ENCODE measurements around the gene PVALEF.

The PVALEF gene

DNA sequence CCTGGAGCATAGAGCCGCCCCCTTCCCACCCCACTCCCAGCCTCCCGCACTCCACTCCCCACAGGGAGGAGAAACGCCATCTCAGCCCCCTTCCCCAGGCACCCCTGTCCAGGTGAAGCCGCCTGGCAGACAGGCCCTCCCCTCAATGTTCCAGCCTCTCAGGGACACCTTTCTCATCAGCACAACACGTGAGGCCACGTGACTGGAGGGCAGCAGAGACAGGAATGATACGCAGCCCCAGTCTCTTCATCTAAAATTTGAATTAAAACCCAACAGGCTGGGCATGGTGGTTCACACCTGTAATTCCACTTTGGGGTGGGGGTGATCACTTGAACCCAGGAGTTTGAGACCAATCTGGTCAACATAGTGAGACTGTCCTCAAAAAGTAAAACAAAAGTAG is 20.9 kb downstream of the PVALEF start:
- no peak for DNase-seq

DNA sequence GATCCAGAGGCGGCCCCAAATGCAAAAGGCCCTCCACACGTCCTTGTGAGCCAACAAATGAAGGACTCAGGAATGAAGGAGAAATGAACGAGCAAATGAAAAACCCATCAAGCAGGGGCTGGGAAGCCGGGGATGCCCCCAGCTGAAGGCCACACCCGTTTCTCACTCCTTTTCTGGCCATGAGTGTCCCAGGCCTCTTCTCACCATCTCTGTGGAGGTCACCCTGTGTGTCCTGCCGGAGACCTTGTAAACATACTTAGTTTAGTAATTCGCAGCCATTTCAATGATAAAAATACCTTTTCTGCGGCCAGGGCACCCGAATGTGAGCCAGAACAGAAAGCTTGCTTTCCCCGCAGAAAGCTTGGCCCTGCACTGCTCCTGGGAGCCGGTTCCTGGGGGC is 21.8 kb downstream of the PVALEF start:
- no peak for DNase-seq

DNA sequence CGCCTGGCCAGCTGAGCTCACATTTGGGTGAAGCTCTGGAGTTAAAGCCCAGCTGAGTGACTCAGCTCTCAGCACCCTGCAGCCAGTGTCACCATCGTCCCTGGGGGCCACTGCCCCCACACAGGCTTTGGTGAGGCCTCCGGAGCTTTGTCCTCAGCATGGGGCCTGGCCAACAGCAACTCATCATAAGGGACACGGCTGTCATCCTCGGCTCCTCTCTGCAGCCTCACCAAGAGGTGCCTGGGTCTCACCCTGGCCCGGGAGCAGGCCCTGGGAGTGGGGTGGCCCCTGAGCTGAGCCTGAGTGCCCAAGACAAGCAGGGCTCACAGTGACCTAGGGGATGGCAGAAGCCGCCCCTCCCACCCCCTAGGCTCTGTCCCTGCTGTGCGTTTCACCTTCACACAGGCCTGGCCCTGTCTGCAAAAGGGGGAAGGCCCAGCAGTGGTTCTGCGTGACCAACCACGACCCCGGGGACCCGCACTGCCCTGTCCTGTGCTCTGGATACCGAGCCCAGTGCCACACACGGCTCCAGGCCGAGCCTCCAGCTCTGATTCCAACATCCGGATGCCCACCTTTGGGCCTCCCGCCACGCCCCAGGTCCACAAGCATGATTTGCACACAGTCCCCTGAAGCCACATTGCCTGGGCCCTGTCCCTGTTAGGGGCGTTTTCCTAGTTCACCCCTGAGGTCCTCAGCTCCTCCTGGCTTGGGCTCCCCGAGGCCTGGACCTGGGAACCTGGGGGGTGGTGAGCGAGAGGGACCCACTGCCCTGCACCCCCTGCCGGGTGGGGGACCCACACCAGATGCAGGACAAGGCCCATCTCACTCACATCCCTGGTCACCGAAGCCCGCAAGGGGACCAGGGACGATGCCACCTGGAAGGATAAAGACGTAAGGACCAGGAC is 22.5 kb downstream of the PVALEF start:
- DNase-seq = no peak

DNA sequence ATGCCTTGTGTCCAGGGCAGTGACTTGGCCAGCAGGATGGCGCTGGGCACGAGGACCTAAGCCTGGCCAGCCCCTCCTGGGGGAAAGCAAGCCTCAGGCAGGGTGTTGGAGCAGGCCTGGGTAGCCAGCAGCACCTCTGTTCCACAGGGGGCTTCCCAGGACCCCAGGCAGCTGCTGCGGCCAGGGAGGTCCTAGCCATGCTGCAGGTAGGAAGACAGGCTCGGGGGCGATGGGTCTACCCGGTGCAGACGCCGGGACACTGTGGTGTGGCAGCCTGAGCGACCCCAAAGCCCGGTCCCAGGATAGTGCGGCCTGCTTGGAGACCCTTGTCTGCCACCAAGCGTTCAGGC is 23.2 kb downstream of the PVALEF start:
- no peak for DNase-seq

DNA sequence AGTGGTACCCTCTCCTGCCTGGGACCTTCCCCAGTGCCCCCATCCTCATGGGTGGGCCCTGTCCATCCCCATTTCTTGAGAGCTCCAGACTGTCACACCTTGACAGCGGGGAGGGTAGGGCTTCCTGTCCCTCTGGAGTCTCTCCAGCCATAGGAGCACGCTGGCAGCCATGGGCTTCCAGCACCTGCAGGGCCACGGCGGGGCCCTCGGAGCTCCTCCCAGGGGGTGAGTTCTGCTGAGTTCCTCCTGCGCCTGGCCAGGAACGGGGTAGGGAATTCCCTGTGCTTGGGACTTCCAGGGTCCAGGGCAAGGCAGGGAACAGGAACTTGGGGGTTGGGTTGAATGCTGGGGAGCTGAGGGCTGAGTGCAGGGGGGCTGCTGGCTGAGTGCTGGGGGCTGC is 23.7 kb downstream of the PVALEF start:
- no peak for DNase-seq

- DNase-seq = no peak
These were observed 24.6 kb downstream of the PVALEF start for GRCh38 chr17:81189670-81190530.

- DNase-seq = no peak
These were observed 25.3 kb downstream of the PVALEF start for GRCh38 chr17:81190591-81190990.

DNA sequence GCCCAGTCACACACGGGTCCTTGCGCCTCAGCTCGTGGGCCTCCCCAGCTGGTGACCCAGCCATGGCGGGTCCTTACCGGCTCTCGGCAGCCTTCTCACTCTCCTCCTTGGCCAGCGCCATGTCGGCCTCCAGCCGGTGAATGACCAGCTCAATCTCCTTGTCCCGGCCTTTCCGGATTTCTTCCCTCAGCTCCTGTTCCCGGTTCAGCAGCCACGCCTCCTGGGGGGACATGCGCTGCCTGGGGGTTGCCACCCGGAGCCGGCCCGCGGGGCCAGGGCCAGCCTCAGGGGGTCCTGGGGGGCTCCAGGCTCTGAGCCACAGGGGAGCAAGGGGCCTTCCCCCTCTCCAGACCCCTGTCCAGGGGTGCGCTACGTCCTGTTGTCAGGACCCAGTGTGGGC is 25.8 kb downstream of the PVALEF start:
- DNase-seq = no peak

DNA sequence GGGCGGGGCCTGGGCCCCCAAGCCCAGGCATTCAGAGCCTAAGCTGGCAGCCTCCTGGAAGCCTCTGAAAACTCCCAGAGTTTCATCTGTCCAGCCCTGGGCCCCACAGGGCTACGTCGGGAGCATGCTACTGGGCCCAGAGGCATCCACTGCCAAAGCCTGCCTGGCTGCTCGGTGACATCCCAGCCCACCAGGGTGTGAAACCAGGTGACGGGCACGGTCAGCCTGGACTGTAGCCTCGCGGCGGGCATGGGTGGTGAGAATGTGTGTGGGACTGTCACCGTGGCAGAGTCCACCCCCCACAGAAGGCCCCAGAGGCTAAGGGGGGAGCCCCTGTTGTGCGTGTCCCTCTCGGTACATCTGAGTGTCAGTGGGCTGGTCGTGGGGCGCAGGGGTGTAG is 26.3 kb downstream of the PVALEF start:
- no peak for DNase-seq

GRCh38 chr17:81192386-81193050 is 27.2 kb downstream of the PVALEF start:
- no peak for DNase-seq

DNA sequence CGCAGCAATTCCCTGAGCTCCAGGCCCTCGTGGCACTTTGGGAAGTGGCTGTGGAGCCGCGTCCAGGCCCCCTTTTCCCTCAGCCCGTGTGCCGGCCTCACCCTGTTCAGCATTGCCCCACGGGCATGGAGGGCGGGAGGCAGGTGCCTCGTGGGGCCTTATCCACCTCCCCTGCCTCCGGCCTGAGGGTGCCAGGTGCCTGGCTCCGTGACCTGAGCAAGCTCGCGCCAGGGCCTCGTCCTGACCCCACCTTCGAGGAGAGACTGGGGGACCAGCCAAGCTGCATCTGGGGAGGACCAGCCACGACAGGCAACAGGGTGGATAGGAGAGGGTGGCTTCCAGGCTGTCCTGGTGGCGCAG is 27.7 kb downstream of the PVALEF start:
- DNase-seq = no peak

DNA sequence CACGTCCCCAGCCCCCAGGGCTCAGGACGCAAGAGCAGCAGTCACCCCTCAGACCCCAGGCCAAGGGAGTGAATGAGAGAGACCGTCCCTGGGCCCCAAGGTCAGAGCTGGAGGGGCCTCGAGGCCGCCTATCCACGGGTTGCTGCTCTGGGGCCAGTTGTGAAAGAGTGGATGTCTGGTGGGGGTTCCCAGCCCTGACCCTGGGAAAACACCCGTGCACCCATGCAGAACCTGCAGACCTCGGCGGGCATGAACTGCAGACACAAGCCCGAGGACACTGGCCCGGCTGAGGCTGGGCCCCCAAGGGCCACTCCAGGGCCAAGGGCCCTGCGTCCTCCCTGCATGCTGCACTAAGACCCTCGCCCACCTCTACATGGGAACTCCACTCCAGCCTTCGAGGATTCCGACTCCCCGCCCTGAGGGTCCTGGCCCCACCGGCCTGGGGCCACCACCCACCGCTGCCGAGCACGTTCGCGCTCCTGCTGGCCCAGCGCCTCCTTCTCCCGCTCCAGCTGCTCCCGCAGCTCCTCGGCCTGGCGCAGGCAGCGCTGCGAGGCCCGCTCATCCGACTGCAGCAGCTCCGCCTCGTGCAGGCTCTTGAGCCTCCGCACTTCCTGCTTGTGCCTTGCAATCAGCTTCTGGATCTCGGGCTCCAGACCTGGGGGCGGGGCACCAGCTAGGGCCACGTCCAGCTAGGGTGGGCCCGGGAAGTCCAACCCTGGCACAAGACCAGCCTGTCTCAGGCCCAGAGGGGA is 28.3 kb downstream of the PVALEF start:
- no peak for DNase-seq

- DNase-seq = no peak
These were observed 29.0 kb downstream of the PVALEF start for GRCh38 chr17:81194225-81194760.

GRCh38 chr17:81194941-81195901 is 29.9 kb downstream of the PVALEF start:
- no peak for DNase-seq

DNA sequence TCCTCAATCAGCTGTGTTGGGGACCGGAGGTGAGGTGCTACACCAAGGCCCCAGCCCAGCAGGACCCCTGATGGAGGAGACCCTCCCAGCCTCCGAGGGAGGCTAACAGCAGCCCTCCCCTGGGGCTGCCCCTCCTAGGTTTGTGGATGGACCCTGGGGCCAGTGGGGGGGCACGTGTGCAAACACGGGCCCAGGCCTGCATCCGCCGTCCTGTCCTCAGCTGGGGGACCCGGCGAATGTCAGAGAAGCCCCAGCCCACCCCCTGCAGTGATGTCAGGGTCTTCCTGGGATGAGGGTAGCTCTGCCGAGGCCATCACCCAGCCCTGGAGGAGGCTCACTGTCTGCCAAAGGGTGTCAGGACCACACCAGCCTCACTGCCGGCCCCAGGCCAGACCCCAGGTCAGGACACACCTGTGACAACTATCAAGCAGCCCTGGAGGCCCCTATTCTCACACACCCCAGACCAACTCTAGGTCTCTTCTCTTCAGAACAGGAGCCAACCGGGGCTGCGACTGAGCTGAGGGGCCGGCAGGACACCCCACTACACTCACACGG is 30.7 kb downstream of the PVALEF start:
- DNase-seq = no peak

- DNase-seq = no peak
These were observed 31.4 kb downstream of the PVALEF start for GRCh38 chr17:81196505-81197408.

DNA sequence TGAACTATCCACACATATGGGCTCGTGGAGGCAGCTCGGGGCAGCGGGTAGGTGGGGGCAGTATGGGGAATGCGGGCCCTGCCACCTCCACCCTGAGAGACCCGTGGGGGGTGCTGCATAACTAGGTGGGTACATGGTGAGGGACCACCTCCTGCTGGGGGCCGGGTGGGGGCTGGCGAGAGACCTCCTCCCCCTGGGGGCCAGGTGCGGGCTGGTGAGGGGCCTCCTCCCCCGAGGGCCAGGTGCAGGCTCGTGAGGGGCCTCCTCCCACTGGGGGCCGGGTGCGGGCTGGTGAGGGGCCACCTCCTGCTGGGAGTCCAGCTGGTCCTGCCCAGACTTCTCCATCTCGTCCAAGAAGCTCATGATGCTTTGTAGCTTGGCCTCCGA is 32.1 kb downstream of the PVALEF start:
- DNase-seq = no peak

- no peak for DNase-seq
These were observed 32.7 kb downstream of the PVALEF start for GRCh38 chr17:81197831-81198490.

DNA sequence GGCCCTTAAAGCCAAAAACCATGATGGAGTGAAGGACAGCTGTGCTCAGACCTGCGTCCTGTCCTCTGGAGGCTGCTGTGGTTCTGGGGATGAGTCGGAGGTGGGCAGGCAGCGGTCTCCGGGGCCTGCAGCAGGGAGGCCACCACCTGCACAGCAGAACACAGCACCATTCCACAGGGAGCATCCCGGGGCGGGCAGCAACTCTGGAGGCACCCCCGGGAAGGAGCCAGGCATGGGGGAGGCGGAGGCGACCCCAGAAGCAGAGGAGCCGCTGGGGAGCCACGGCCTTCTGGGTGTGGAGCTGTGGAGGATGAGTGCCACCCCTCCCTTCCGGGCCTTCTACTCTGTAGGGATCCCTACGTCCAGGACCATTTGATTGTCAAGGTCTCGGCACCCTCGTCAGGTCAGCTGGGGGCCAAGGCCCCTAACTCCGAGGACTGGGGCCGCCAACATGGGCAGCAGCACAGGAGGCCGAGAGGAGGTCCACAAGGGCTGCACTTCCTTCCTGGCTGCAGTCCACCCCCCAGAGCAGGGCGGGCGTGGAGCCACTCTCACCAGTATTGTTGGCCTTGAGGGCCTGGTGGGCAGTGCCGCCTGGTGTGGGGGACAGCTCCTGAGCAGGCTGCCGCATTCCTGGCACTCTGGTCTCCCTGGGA is 33.6 kb downstream of the PVALEF start:
- no peak for DNase-seq
